ENCODE data around the gene SPEG. TPM values are rescaled to one million over a fixed set of nuclear protein-coding genes. Genes with fewer than 3 reads are reported as not detected.

Gene SPEG
- total RNA-seq, 1 experiment from 2014 or later = 12.6 TPM

DNA sequence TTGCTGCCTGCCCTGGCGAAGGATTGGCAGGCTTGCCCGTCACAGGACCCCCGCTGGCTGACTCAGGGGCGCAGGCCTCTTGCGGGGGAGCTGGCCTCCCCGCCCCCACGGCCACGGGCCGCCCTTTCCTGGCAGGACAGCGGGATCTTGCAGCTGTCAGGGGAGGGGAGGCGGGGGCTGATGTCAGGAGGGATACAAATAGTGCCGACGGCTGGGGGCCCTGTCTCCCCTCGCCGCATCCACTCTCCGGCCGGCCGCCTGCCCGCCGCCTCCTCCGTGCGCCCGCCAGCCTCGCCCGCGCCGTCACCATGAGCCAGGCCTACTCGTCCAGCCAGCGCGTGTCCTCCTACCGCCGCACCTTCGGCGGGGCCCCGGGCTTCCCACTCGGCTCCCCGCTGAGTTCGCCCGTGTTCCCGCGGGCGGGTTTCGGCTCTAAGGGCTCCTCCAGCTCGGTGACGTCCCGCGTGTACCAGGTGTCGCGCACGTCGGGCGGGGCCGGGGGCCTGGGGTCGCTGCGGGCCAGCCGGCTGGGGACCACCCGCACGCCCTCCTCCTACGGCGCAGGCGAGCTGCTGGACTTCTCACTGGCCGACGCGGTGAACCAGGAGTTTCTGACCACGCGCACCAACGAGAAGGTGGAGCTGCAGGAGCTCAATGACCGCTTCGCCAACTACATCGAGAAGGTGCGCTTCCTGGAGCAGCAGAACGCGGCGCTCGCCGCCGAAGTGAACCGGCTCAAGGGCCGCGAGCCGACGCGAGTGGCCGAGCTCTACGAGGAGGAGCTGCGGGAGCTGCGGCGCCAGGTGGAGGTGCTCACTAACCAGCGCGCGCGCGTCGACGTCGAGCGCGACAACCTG lies 16.3 kb upstream of the SPEG start, which contains the start of gene DES:
TSS of gene DES (plus strand) at position 223 of the 857 bp plus-strand sequence. CDS start at position 309, 86 bp downstream.
- Histone ChIP-seq H3K4me3 (no peak within 1 kb of the TSS), H3K9me3 (no peaks in the 10 kb centered on the region)
- DNase-seq = no peak

DNA sequence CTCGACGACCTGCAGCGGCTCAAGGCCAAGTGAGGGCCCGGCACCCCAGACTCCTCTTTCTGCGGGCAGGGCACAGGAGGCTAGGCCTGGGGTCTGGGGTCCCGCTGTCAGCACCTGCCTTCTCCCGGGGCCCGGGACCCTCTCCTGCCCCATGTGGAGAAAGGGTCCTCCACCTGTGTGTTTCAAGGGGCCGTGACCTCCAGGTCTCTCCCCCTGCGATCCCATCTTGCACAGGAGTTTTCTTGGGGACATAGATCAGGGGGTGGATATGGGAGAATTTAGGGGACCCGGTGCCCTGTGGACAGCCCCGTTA lies 15.7 kb upstream of the SPEG start:
- Histone ChIP-seq H3K4me3 (no peak overlapping the region), H3K27me3 (no peaks in the 10 kb centered on the region), H3K36me3 (no peaks in the 10 kb centered on the region), H3K9me3 (no peaks in the 10 kb centered on the region)
- no peak for DNase-seq

More for the DNA sequence above, 16.3 kb upstream of the SPEG start, which contains the start of gene DES:
- Histone ChIP-seq H3K27me3 (no peaks in the 10 kb centered on the region), H3K36me3 (no peaks in the 10 kb centered on the region)

DNA sequence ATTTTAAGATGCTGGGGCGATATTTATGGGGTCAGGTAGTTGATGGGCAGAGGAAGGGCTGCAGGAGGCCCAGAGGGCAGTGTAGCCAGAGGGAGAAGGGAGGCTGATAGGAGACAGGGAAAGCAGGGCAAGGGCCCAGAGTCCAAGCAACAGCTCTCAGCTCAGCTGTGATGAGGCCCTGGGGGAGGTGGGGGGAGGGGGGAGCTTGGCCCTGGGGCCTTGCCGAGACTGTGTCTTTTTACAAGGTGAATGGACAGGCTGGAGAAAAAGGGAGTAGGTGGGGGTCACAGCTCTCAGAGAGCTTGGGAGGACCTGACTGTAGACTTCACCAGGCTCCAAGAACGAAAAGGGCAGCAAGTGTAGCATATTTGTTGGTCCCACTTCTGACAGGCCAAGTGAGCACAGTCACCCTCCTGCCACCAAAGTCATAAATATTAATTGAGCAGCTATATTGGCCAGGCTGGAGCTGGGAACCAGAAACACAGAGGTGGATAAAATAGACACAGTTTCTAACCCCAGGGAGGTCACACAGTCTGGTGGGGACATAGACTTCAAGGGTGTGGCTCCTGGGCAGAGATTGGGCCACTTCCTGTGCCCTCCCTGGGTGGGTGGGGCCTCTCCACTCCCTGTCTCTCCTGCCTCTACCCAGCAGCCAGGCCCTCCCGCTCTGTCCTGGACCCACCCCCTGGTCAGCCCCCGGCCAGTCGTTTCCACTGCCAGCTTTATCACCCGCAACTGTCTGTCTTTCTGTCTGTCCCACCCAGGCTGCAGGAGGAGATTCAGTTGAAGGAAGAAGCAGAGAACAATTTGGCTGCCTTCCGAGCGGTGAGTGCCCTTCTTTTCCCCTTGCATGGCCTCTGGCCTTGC lies 15.1 kb upstream of the SPEG start:
- Histone ChIP-seq H3K9me3 (no peaks in the 10 kb centered on the region), H3K4me3 (no peak overlapping the region), H3K27me3 (no peaks in the 10 kb centered on the region), H3K36me3 (no peaks in the 10 kb centered on the region)
- peak; percentile 57 for DNase-seq

DNA sequence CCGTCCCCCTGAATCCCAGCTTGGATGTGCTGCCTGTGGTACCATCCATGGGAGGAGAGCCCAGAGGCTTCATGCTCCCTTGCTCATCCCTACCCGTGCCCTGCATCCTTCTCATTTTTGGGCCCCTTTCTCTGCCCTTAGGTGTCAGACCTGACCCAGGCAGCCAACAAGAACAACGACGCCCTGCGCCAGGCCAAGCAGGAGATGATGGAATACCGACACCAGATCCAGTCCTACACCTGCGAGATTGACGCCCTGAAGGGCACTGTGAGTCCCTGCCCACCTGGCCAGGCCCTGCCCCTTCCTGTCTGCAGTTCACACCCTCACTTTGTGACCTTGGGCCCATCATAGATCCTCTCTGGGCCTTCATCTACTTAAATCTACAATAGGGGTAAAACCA lies 14.0 kb upstream of the SPEG start:
- Histone ChIP-seq H3K36me3 (no peaks in the 10 kb centered on the region), H3K27me3 (no peaks in the 10 kb centered on the region), H3K9me3 (no peaks in the 10 kb centered on the region), H3K4me3 (no peak overlapping the region)
- DNase-seq = no peak

DNA sequence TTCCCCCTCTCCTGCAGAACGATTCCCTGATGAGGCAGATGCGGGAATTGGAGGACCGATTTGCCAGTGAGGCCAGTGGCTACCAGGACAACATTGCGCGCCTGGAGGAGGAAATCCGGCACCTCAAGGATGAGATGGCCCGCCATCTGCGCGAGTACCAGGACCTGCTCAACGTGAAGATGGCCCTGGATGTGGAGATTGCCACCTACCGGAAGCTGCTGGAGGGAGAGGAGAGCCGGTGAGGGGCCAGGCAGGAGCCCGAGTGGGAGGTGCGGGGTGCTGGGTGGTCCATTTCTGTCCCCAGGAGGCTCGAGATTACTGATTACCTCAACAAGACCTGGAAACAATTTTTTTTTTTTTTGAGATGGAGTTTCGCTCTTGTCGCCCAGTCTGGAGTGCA lies 13.3 kb upstream of the SPEG start:
- no peak overlapping the region for H3K4me3 ChIP-seq

DNA sequence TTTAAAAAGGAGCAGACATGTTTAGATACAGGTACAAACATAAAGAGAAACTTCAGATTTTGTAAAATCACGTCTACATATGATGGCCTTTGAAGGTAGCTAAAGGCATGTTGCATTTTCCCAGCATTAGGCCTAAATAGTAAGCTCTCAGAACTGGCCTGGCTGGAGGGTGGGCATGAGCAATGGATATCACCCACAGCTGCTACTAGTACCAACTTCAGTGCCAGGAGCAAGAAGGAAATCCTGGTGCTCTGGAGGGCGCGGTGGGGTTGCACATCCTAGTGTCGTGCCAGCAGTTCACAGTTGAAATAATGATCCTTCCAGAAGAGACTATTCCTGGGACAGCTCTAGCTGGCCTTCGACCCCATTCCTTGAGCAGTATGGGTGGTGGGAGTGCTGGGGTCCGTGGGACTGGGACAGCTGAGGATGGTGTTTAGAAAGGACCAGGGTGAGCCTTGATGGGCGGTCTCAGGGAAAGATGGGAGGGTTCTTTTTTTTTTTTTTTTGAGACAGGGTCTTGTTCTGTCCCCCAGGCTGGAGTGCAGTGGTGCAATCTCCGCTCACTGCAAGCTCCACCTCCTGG lies 11.6 kb upstream of the SPEG start:
- no peak overlapping the region for H3K4me3 ChIP-seq
- H3K36me3 ChIP-seq = no peaks in the 10 kb centered on the region
- H3K27me3 ChIP-seq = no peaks in the 10 kb centered on the region
- no peaks in the 10 kb centered on the region for H3K9me3 ChIP-seq
- peak; percentile 45 for DNase-seq

More for the DNA sequence above, 13.3 kb upstream of the SPEG start:
- no peak for DNase-seq
- Histone ChIP-seq H3K9me3 (no peaks in the 10 kb centered on the region), H3K27me3 (no peaks in the 10 kb centered on the region), H3K36me3 (no peaks in the 10 kb centered on the region)

DNA sequence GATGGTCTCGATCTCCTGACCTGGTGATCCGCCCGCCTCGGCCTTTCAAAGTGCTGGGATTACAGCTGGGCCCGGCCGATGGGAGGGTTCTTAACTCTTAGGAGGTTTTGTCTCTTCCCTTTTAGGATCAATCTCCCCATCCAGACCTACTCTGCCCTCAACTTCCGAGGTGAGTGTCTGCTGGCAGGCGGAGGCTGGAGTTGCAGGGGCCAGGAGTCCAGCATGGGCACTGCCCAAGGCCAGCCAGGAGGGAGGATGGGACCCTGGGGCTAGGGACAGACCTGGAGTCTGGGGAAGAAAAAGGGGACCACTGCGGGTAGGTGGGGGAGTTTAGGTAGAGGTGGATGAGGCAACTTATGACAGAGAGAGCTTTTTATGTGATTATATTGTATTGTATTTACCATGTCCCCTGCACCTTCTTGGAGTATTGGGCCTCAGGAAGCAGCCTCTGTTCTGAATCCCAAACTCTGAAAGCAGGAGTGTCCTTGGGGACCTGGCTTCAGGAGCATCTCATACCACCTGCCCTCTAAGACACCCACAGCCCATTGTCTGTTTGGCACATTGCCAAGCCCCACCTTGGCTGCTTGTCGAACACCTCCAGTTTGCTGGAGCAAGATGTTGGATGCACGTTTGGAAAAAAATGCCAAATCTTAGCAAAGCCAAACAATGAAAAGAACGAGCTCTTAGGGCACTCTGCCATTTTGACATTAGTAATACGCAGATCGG lies 10.8 kb upstream of the SPEG start:
- Histone ChIP-seq H3K27me3 (no peaks in the 10 kb centered on the region), H3K9me3 (no peaks in the 10 kb centered on the region), H3K36me3 (no peaks in the 10 kb centered on the region), H3K4me3 (no peak overlapping the region)
- no peak for DNase-seq

DNA sequence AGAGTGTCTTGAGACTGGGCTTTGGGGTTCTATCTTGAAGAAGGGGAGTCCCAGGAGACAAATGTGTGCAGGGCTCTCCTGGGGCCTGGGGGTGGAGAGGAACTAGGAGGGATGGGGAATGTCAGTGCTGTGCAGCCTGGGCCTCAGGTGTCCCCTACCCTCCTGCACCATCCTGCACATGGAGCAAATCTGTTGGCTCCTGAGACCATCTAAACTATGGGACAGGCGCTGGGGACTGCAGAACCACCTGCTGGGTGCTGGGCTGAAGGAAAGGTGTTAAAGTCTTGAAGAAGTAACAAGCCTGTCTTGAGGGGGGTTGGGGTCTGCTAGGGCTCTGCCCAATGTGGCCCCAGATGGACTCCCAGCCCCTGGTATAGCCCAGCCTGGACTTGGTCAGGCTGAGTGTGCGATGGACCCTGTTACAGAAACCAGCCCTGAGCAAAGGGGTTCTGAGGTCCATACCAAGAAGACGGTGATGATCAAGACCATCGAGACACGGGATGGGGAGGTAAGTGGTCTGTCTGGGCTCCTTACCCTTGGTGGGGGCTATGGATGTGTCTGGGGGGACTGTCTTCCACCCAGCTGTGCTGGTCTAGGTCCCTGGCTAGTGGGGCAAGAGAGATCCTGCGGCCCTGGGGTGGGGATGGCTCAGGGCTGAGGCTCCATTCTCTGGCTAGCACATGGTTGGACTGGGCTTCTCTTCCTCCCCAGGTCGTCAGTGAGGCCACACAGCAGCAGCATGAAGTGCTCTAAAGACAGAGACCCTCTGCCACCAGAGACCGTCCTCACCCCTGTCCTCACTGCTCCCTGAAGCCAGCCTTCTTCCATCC lies 9.2 kb upstream of the SPEG start:
- H3K4me3 ChIP-seq = no peak overlapping the region
- H3K36me3 ChIP-seq = no peaks in the 10 kb centered on the region
- H3K27me3 ChIP-seq = no peaks in the 10 kb centered on the region
- H3K9me3 ChIP-seq = no peaks in the 10 kb centered on the region
- DNase-seq = no peak

DNA sequence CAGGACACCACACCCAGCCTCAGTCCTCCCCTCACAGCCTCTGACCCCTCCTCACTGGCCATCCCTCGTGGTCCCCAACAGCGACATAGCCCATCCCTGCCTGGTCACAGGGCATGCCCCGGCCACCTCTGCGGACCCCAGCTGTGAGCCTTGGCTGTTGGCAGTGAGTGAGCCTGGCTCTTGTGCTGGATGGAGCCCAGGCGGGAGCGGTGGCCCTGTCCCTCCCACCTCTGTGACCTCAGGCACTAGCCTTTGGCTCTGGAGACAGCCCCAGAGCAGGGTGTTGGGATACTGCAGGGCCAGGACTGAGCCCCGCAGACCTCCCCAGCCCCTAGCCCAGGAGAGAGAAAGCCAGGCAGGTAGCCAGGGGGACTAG lies 8.6 kb upstream of the SPEG start:
- Histone ChIP-seq H3K36me3 (no peaks in the 10 kb centered on the region), H3K27me3 (no peaks in the 10 kb centered on the region), H3K9me3 (no peaks in the 10 kb centered on the region), H3K4me3 (no peak overlapping the region)
- DNase-seq = no peak

DNA sequence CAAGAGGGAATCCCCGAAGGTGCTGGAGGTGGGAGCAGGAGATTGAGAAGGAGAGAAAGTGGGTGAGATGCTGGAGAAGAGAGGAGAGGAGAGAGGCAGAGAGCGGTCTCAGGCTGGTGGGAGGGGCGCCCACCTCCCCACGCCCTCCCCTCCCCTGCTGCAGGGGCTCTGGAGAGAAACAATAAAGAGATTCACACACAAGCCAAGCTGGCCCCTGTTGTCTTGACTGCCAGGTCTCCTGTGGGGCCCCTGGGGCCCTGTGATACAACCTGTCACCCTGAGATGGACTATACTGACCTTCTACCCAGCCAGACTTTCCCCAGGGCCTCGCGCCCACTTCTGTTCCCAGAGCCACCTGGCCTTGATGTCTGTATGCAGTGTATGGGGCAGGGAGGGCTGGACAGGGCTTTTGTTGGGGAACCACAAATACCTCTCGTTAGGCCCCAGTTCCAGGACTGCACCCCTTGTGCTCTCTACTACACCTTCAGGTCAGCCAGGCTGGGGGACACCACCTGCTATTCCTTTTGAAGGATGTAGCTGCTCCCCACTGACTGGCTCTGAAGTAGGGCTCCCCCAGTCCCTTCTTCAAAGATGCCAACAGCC lies 8.0 kb upstream of the SPEG start:
- Histone ChIP-seq H3K36me3 (no peaks in the 10 kb centered on the region), H3K27me3 (no peaks in the 10 kb centered on the region), H3K4me3 (no peak overlapping the region), H3K9me3 (no peaks in the 10 kb centered on the region)
- DNase-seq = no peak

DNA sequence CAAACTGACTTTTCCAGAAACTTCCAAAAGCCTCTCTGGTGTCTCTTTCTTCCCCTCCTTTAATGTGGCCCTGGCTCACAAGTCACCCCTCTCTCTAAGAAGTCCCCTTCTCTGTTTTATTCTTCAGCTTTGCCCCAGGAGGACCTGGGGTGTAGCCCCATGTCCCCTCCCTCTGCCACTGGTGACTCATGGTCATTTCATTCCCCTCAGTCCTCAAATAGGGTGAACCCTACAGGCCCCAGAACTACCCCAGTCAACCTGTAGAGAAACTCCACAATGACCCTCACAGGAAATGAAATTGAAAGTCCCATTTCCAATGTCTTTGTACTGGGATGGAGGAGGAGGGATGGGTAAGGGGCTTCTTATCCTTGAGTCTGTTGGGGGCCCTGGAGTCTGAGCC lies 6.2 kb upstream of the SPEG start:
- H3K4me3 ChIP-seq = no peak overlapping the region
- no peaks in the 10 kb centered on the region for H3K9me3 ChIP-seq
- no peaks in the 10 kb centered on the region for H3K27me3 ChIP-seq
- DNase-seq = no peak
- H3K36me3 ChIP-seq = no peaks in the 10 kb centered on the region

DNA sequence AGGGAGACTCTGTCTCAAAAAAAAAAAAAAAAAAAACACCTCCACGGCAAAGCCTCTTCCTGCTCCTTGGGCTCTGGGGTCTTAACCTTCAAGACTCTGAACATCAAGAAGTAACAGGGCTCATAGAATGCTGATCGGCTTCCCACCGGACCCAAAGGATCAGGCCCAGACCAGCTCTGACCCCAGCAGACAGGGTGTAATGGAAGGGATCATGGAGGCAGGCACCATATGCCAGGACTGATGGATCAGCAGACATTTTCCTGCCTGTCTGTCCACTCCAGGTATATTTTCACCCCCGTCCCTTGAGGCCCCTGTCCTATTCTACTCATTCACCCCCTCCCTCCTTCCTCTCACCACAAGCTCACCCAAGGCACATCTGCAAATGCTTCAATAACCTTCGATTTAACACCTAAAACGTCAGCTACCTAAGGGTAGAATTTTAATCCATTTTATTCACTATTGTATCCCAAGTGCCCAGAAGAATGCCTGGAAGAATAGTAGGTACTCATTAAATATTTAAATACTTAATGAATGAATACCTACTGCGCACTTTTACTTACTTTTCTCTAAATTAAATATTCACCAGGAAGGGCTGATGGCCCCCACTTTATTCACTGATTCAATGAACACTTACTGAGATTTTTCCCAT lies 4.6 kb upstream of the SPEG start:
- DNase-seq = no peak
- Histone ChIP-seq H3K27me3 (no peaks in the 10 kb centered on the region), H3K4me3 (no peak overlapping the region), H3K9me3 (no peaks in the 10 kb centered on the region), H3K36me3 (no peaks in the 10 kb centered on the region)

DNA sequence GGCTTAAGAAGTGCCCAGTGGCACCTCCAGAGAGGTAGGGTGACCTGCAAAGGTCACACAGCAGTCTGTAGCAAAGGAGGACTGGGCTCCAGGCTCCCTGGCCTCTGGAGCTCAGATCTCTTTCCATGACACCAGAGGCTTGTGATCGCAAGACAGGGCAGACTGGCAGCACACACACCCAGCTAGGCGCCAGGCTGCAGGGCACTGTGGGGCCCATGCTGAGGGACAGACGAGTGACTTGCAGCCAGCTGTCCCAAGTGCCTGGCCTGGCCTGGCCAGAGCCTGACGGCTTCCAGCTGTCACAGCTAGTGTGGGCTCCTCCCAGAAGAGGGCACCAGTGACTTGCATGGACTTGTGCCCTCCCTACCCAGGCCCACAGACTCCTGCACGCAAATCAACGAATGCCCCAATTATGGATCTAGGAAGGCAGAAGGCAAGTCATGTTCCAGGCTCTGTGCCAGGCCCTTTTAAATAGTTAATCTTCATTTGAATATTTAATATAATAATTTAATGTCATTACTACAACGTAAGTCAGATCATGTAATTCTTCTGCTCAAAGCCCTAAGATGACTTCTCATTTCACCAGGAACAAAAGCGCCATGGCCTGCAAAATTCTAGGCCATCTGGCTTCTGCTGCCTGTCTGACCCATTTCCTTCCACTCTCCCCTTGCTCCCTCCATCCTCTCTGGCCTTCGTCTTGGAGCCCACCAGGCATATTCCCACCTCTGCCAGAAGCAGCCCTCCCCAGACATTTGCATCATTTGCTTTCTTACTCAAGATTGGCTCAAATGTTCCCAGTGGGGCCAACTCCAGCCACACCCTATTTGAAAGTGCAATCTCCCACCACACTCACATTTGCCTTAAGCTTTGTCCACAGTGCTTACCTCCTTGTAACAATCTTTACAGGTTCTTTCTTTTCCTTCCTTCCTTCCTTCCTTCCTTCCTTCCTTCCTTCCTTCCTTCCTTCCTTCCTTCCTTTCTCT lies 3.7 kb upstream of the SPEG start:
- Histone ChIP-seq H3K27me3 (no peaks in the 10 kb centered on the region), H3K4me3 (no peak overlapping the region), H3K36me3 (no peaks in the 10 kb centered on the region), H3K9me3 (no peaks in the 10 kb centered on the region)
- DNase-seq = peak; percentile 36
